ENCODE measurements around the gene AEN.

The AEN gene, protein sequence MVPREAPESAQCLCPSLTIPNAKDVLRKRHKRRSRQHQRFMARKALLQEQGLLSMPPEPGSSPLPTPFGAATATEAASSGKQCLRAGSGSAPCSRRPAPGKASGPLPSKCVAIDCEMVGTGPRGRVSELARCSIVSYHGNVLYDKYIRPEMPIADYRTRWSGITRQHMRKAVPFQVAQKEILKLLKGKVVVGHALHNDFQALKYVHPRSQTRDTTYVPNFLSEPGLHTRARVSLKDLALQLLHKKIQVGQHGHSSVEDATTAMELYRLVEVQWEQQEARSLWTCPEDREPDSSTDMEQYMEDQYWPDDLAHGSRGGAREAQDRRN
- total RNA-seq = 124 to 203 reads per million in 2 experiments

DNA sequence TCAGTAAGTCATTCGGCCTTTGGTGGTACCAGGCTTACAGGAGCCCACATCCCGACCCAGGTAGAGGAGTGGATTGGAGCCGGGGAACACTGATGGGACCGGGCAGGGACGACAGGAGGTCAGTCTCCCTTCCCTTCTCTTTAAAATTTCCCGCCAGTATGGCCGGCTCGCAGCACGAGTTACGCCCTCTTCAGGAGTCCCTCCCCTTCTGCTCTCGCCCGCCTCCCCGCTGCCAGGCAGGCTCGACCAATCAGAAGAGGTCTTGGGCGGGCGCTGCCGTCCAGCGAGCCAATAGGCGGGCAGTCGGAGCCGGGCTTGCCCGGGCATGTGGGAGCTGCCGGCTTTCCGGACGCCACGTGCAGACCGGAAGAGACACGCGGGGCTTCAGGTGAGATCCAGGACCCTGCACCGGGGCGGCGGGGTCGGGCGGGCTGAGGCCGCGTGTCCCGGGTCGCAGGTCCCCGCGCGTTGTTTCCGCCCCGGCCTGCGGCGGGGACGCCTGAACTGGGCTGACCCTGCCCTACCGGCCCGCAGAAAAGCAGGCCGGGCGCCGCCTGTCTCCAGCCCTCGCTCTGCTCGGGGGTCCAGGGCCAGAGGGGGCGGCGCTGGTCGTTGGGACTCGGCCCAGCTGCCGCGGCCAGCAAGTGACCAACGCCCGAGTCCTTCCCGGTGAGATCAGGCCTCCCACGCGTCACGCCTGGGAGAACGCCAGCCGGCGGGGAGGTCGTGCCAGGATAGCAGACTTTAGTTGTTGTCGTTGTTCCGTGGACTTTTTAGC, at the start of gene AEN:
Gene AEN (plus strand): TSS at position 346 of the 778 bp plus-strand sequence. CDS start 4,870 bp downstream, outside the sequence.
- DNase-seq (ENCODE audit: low read depth) = peak; percentile 92

DNA sequence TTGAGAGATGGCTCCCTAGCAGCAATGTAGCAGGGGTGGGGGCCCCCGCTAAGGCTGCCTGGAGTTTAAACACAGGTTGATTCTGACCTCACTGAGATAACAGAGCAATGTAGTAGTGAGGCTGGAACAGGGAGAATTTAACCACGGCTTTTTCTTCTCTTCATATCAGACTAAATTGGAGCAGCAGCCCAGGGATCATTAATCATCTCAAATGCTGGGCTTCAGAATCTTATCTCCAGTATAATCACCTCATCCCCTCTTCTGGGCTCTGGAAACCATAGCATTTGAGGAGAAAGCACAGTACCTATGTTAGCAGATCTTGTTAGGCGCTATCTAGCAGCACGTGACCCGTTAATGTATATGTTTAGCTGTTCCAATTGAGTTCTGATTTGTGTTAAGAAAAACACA, 49.3 kb upstream of the AEN start:
- no peak for DNase-seq (ENCODE audit: low read depth)

DNA sequence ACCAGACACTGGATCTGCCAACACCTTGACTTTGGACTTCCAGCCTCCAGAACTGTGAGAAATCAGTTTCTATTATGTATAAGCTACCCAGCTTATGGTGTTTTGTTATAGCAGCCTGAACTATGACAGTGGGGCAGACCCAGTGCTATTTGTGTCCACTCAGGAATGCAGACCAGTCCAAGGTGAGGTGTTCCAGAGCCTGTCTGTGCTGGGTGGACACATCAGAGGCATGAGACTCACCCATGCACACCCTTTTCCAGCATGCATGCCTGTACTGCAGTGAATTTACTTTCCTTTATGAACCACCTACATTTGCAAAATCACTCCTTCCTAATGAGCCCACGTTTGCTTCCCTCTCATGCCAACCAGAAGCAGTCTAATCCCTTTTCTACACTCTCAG, 47.1 kb upstream of the AEN start:
- DNase-seq (ENCODE audit: low read depth) = no peak

DNA sequence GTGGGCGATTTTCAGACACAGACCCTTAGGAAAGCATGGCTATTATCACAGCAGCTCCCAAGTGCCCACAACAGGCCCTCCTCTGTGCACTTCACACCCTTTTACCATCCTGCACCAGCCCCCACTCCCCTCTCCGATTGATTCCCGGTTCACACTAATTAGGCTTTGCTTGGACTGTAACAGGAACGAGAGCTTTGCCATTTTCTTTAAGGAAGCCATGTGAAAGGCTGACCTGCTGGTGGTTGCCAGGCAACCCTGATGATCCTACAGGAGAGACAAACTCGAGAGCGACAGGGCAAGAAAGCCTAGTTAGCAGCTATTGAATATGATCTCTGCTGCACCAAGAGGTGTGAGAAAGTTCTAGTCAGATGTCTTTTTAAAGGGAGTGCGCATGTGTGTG, 46.5 kb upstream of the AEN start:
- no peak for DNase-seq (ENCODE audit: low read depth)

DNA sequence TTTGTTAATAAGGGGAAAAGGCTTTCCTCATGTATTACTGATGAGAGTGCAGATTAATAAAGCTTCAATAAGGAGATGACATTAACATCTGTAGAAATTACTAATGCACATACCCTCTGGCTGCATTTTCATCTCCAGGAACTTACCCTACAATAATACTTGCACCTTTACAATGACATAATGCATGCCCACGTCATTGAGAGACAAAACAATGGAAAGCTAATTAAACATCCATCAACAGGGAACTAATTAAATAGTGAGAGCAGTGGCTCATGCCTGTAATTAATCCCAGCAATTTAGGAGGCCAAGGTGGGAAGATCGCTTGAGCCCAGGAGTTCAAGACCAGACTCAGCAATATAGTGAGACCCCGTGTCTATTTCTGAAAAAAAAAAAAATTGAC, 41.8 kb upstream of the AEN start:
- no peak for DNase-seq (ENCODE audit: low read depth)

DNA sequence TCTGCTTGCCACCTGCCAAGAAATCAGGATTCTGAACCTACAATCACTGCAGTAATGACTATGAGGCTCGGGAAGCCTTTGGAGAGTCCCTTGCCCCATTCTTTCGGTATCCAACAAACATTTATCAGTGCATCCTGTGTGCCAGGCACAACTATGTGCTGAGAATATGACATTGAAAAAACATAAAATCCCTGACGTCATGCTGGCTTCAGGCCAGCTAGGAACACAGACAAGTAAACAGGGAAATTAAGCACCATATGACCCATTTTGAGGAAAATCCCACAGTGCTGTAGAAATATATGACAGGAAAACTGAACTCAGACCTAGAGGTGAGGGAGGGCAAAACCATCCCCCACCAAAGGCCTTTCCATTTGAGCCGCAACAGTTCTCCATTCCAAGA, 40.6 kb upstream of the AEN start:
- no peak for DNase-seq (ENCODE audit: low read depth)

DNA sequence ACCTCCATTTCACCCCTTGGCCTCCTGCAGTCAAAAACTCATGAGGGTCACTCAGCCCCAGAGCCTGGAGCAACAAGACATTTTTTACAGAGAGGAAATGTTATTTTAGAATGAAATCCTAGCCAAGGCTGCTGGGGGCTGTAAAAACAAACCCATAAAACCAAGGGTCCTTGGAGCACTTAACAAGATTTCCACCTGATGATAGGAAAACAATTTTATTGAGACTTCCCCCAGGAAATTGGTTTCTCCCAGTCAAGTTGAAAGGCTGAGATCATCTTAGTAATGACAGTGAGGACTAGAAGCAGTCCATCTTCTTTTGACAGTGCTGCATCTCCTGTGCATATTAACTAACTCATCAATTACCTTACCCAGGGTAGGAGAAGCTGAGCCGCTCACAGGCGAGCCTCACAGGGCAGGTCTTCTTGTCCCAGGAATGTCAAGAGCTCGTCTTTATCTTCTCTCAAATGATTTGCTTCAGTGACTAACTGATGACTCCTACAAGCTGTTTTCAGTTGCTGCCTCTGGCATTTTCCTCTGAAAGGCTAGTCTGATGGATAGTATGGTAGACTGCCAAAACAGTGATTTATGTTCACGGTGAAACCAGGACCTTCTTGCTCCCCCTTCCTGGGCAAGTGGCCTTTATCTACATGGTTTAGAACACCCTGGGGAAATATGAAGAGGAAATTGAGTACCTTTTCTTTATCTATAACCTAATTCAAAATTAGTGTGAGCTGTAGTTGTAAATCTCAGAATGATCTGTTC, 34.6 kb upstream of the AEN start:
- DNase-seq (ENCODE audit: low read depth) = no peak

DNA sequence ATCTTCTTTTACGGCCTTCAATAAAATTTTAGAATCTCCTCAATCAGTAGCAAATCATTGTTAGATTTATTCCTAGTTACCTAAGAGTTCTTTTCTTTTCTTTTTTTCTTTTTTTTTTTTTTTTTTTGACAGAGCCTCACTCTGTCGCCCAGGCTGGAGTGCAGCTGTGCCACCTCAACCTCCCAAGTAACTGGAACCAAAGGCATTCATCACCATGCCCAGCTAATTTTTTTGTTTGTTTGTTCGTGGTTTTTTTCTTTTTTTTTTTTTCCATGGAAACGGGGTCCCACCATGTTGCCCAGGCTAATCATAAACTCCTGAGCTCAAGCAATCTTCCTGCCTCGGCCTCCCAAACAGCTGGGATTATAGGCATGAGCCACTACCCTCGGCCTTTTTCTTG, 30.4 kb upstream of the AEN start:
- no peak for DNase-seq (ENCODE audit: low read depth)

DNA sequence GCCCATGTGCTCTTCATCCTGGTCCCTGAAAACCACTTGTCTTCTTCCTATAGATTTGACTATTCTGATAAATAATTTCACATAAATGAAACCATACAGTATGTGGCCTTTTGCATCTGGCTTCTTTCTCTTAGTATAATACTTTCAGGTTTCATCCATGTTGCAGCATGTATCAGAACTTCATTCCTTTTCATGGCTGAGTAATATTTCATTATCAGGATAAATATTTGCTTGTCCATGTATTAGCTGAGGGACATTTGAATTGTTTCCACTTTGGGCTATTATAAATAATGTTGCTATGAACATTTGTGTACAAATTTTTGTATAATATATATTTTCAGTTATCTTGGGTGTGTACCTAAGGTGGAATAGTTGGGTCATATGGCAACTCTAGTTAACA, 29.8 kb upstream of the AEN start:
- no peak for DNase-seq (ENCODE audit: low read depth)

DNA sequence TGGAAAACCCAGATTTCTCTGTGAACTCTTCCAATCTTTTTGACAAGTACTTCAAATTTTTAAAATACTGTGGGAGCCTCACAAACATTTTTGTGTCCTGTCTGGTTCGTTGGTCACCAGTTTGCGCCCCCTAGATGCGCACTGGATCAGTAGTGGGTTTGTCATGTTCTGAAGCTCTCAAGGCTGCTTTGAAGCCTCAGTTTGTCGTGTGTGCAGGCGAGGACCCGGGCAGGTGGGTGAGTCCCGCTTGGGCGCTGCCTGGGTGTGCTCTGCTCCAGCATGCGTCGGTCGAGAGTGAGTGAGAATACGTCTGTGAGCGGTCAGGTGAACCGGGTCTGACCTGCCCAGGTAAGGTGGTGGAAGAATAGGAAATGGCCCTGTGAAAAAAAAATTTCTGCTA, 17.3 kb upstream of the AEN start:
- DNase-seq (ENCODE audit: low read depth) = no peak

DNA sequence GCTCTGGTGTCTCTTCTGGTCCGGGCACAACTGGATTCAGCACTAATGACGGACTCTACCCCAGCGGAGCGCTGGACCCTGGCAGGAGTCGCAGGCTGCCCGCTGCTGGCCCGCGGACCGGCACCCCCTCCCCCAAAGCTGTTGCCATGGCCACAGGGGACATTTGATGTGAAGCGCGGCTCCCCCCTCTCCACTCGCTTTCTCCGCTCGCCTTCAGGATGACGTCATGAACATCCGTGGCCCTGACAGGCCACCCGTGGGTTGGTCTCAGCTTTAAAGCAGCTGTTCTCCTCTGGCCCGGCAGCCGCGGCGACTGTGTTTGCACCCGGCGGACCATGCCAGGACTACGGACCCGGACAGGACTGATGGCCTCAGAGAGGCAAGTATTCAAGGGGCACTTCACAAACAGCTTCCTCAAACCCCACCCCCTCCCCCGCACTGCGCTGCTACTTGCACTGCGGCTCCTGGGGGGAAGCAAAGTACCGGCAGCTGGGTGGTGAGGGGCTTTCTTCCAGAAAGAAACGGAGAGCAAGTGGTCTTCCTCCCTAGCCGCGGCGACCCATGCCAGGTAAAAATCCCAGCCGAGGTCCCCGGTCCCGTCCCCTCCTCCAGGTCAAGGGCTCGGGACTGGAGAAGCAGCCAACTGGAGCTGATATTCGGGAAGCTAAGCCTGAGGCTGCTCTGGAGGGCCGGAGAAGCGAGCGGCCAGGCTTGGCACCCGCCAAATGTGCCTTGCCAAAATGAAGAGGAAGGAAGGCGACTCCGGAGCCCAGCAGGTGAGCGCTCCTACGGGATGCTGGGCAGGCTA, 16.6 kb upstream of the AEN start:
- no peak for DNase-seq (ENCODE audit: low read depth)

DNA sequence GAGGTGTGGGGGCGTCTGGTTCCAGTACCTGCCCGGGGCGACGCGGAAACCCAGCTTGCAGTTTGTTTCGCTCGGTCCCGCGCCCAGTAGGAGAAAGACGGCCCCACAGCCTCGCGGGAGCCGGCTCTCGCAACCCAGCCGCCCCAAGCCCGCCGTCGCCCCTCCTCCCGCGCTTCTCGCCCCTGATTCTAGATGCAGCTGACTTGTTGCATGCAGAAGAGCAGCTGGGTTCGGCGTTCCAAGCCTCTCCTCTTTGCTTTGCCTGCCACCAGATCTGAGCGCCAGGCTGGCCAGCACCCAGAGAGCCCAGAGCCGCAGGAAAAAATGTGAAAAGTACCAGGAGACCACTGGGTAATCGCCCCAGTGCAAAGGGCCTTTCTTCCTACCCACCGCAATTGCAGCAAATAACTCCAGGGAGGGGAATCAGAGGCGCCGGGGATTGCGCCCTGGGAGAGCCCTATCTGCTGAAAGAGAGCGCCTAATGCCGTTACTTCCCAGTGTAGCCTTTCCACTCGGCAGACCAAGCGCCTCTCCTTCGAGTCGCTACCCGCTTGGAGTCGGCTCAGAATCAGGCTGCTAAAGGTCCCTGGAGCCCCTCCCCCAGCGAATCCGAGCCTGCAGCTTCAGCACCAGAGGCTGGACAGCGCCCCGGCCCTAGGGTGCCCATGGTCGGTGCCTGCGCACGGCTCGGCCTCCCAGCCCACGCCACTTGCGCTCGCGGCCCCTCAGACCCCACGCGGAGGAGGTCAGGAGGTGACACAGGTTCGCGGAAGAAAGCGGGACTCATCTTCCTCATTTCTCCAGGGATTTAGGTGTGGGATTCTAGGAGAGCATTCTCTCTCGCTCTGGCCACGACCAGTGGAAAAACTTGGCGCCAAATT, 15.7 kb upstream of the AEN start:
- DNase-seq (ENCODE audit: low read depth) = peak; percentile 32

DNA sequence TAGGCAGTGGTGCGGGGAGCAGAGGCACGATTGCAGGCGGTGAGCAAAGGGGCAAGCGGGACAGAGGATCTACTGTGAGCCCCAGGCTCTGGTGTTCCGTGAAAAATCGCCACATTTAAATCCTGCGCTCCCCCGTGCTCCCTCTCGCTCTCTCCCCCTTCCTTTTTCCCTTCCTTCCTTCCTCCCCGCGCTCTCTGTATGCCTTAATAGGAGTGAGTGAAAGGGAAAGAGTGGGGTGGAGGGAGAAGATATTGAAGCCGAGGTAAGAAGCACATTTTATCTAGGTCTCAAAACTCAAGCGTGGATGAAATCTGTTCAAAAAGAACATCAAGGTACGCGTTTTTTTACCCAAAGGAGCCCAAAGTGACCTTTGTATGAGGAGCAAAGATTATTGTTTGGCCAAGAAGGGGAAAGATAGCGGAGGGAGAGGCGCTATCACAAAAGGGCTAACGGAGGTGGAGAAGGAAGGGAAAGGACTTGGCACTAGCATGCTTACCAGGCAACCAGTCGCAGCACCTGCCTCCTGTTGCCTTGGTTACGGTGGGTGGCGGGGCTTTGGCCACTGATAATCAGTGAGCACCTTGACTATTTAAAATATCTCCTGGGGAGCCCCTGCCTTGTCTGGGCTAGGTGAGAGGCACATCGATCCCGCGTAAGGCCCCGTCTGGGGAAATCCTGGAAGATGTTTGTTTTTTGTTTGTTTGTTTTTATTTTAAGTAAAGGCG, 14.9 kb upstream of the AEN start:
- no peak for DNase-seq (ENCODE audit: low read depth)

DNA sequence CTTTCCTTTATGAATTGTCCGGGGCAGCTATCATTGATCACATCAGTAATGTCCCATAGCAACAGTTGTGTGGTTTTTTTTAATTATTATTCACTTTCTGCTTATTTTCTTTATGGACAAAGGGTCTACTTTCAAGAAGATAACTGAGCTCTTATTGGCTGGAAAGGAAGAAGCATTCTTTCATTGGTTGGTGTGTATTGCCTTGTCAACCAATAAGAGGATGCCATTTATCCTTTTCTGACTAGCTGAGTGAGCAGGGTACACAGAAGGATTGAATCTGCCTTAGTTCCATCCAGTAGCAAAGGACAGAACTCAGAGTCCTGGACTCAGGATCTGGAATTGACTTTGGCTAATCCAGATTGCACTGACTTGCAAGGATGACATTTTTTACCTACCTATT, 13.2 kb upstream of the AEN start:
- no peak for DNase-seq (ENCODE audit: low read depth)

DNA sequence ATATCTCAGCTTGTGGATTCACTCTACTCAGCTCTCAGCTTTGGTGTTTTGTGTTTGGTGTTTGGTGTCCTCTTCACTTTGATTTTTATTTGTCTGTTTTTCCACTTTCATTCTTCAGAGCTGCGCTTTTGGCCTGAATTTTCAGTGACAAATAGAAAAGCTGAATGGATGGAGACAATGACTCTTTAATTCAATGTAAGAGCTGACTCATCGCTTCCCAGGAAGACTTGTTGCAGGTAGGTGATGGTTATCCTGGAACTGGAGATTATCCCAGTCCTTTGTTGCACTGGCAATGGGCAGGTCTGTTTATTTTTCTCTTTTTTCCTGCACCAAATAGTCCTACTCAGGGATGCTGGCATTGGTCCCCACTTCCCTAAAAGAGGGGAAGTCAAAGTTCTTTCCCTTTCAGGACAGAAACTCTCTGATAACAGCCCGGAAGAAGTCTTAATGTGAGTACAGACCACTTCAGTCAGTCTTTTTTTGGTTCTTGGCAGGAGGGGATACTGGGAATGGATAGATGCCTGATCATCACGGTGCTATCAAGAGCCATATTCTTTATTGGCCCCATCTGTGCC, 12.4 kb upstream of the AEN start:
- DNase-seq (ENCODE audit: low read depth) = no peak

DNA sequence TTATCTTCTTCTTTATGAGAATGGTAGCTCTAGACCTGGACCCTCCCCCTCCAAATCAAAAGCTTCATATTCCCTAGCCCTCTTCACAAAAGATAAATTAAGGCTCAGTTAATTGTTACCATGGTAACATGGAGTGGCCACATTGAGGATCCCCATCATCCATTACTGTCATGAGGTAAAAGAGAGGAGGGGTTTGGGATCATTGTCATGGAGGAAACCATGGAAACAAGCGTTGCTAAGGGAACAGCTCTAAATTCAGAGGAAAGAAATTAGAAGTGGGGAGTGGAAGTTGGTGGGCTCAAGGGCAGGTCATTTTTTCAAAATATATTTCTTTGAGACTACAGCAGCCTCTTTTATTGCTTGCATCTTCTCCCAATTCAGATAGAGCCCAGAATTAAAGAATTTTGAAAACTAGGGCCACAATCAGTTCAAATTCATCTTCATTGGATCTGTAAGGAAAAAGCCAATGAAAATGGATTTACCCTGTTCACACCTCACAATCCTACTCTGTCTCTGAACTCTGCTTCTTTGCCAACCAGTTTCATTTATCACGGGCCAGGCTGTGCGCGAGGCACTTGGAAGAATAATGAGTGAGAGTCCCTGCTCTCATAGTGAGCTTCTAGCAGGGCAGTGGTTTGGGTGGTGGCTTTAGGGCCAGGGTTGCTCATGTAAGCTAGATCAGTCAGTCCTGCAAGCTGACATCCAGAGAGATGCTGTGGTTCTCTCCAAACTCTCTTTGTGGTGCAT, 11.6 kb upstream of the AEN start:
- no peak for DNase-seq (ENCODE audit: low read depth)

DNA sequence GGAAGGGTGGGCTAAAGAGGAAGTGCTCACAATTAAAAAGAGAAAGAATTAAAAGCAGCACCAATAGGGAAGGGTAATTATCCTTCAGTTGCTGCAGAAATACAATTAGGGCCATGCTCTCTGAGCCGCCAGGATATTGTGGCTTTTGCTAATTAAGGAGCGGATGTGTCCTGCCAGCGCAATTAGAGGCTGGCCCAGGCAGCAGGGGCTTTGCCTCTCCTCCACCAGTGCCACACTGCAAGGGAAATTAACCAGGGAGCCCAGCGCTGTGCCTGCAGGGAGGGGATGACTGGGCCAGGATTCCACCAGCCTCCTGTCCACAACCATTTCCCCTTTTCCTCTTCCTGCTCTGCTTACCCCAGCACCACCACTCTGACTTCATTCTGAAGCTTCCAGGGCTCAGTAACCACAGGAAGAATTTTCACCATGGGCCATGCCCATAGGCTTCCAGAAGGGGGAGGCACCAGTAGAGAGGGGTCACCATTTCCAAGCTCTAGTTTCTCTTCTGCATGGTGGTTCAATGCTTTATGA, 10.4 kb upstream of the AEN start:
- no peak for DNase-seq (ENCODE audit: low read depth)

DNA sequence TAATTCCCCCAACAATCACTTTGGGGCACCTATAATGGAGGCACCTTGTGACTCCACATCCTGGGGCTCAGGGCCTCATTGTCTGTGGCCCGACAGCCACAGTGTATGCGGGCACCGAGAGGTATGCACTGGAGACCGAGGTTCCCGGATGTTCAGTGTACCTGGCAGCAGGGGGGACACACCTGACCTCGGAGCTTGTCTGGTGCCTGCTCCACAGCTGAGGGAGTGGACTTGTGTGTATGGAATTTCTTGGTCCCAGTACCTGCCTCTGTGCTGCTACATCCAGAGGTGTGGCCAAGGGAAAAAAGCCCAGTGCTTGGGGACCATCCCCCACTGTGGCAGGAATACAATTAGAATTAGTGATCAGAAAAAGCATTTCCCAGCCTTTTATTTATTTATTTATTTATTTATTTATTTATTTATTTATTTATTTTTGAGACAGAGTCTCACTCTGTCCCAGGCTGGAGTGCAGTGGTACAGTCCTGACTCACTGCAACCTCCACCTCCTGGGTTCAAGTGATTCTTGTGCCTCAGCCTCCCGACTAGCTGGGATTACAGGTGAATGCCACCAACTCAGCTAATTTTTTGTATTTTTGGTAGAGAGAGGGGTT, 8.8 kb upstream of the AEN start:
- DNase-seq (ENCODE audit: low read depth) = no peak

Measured in T follicular helper cell (primary cell).